22Rv1 (cell line): ENCODE measurements around the gene PTRHD1.

Experiments used
- CTCF ChIP-seq: fragments of 450-650 bp; IDR thresholded peaks from 2 replicates; pipeline ENCODE4 v1.5.1; 2017; ENCODE audit warnings: mild to moderate bottlenecking
- ZFX ChIP-seq: fragments of 450-650 bp; IDR thresholded peaks from 2 replicates; pipeline ENCODE4 v1.6.1; 2017; ENCODE audit warnings: antibody characterized with exemption, borderline replicate concordance

DNA sequence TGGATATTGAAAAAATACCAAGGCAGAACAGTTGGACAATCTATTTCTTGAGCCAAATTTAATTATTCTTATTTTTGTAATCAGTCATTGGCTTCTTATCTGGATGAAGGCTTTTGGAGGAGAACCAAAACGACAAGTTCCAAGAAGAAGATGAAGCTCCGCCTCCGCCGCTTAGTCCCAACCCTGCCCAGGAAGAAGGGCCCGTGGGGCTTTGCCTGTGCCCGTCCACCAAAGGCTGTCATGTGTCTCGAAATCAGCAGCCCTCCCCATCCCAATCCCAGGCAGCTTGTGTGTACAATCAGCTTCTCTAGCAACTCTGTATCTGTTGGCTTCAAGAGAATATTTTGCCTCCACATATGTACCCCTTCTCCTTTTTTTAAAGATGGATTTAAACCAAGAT lies 24.6 kb downstream of the PTRHD1 start:
- TF ChIP-seq ZFX, result no peak
- TF ChIP-seq CTCF, result no peak
